Activated naive CD8-positive, alpha-beta T cell treated with anti-CD3 and anti-CD28 coated beads, Interleukin-2, amount 50 U/mL, for 16 hours (primary cell): ENCODE results near the gene MFSD12.
A peak's percentile ranks its signal among the peaks of the same experiment; 100 is the strongest.

ENCODE experiments used
- DNase-seq: peaks from one replicate; pipeline ENCODE4 v3.0.0-alpha.2; 2020; ENCODE audit warnings: low read depth, low spot score

MFSD12 gene

GRCh38 chr19:3507371-3508120 lies 49.8 kb downstream of the MFSD12 start:
- DNase-seq: no peak

DNA sequence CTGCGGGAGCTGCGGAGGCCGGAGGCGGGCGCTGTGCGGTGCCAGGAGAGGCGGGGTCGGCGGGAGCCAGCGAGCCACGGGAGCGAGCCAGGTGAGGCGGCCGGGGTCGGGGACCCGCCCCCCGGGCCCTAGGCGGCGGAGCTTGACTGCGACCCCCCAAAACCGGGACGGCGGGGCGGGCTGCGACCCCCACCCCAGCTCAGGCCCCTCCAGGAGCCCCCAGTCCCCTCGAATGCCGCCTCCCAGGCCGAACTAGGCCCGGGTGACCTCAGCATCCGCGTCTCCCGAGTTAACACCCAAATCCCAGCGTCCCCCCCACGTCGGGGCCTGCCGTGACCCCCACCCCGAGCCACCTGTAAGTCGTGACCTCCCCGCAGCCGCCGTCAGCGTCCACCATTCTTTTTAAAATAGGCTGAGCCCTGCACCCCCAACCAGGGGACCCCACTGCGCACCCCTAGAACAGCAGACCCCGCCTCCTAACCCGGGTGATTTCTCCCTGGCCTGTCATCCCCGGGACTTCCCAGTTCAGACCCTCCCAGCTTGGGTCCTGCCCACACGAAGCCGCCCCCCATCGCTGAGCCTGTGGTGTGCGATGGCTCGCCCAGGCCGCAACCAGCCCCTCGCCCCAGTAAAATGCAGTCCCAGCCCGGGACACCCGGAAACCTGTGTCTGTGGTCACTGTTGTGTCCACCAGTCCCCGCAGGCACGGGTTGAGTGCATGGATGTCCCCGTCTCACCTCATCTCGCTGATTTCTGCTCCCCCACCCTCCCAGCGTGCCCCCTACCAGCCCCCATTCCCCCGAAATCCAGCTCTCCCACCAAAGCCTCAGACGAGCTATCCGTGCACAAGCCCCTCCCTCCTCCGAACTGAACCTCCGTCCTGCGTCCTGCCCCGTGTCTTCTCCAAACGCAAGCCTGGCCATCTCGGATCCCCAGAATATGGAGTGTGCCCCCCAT lies 50.7 kb downstream of the MFSD12 start:
- no peak for DNase-seq

DNA sequence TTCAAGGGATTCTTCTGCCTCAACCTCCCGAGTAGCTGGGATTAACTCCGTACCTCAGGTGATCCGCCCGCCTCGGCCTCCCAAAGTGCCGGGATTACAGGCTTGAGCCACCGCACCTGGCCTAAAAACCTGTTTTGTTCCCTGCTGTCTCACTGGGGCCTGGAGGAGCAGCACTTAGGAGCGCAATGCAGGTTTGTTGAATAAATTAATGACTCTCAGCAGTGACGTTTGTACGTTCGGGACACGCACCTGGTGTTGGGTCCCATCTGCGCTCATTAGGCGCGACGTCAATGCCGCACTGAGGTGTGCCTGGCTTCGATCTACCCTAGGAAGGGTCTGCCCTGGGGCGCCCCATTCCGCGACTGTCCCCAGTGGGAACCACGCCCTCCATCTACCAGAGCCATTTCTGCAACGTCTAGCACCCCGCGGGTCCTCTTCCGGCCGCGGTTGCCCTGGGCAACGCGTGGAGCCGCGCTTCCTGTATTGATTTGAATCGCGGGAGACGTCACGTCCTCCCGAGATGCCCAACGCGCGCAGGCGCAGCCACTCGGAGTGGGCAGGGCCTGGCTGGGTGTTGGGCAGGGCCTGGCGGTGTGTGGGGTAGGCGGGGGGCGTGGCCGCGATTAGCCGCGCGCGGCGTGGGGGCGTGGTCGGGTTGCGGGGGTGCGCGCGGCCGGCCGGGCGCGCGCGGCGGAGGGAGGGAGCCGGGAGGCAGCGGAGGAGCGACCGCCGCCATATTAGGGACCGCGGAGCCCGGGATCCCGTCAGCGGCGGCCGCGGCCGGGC lies 51.6 kb downstream of the MFSD12 start, which contains the start of gene FZR1:
Gene FZR1, plus strand, starts transcription at position 714 of the 786 bp plus-strand sequence. CDS start 16,679 bp downstream, outside the sequence.
- peak; percentile 98 for DNase-seq

DNA sequence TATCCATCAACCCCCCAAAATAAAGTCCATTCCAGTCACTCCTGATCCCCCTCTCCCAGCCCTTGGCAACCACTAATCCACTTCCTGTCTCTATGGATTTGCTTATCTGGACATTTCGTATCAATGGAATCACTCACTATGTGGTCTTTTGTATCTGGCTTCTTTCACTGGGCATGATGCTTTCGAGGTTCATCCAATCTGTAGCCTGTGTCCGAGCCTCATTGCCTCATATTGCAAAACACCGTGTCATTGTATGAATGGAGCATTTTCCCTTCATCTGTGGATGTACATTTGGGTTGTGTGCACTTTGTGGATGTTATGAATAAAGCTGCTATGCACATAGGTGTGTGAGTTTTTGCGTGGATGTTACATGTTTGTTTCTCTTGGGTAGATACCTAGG lies 52.7 kb downstream of the MFSD12 start:
- no peak for DNase-seq

GRCh38 chr19:3503036-3503572 lies 54.3 kb downstream of the MFSD12 start:
- DNase-seq: no peak

- no peak for DNase-seq
Measured at GRCh38 chr19:3501780-3502179, 55.6 kb downstream of the MFSD12 start.

- DNase-seq: peak; percentile 91
Measured at GRCh38 chr19:3500429-3501101, 56.8 kb downstream of the MFSD12 start, which contains the start of gene DOHH. Gene DOHH (minus strand): TSS chr19:3500674. CDS start chr19:3496814, 3,860 bp downstream.

DNA sequence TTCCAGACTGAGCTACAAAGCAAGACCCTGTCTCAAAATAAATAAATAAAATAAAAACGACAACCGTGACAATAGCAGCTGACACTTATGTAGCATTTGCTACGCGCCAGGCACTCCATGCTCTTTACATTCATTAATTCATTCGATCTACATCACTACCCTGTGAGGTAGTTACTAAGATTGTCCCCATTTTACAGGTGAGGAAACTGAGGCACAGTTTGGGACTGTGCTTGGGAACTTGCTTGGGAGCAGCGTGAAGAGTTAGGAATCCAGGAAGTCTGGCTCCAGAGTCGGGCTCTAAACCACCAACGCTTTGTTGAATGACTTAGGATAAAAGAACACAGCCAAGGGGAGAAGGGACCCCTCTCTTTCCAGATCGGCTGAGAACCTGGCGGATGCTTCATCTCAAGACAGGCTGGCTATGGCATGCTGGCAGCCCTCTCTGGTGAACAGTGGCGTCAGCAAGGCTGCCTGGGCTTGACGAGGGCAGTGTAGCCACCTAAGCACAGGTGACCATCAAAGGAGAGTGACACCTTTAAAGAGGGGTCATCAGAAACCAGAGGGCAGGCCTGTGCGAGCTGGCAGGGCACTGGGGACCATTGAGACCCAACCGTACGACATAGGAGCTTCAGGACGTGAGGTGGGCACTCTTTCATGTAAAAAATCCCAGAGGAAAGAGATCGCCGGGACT lies 57.5 kb downstream of the MFSD12 start:
- DNase-seq: no peak

- no peak for DNase-seq
Measured at GRCh38 chr19:3497757-3498520, 59.4 kb downstream of the MFSD12 start.

GRCh38 chr19:3496392-3497273 lies 60.8 kb downstream of the MFSD12 start:
- no peak for DNase-seq

DNA sequence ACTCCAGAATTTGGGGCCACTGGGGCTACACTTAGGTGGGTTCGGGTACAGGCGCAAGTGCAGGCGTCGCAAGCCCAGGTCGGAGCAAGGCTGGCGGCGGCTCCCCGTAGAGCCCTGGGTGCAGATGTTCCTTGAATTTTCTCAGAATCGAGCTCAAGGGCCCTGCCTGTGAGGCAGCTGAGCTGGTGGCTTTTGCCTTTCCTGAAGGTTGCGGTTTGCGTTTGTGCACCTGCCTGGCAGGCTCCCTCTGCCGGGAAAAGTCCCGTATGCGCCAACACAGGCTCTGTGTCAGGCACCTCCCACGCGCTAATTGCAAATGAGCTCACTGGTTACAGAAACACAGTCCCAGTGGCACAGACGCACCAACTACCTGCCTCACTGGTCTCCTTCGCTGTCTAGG lies 62.8 kb downstream of the MFSD12 start:
- DNase-seq: no peak
